Loucy (cell line): Measurements from ENCODE around the gene MRPS24.

Source experiments
- H2AFZ ChIP-seq: fragments of 200-600 bp; sonication (generic); 2 replicates; pipeline ENCODE4 v1.6.0; 2016; ENCODE audit warnings: antibody characterized with exemption, mild to moderate bottlenecking, low read length, moderate library complexity
- H3F3A ChIP-seq: fragments of 200-600 bp; 2 replicates; pipeline ENCODE4 v1.6.0; 2016; ENCODE audit warnings: antibody characterized with exemption, low read depth, mild to moderate bottlenecking
- H3K27me3 ChIP-seq: fragments of 200-600 bp; sonication (generic); 2 replicates; pipeline ENCODE4 v1.6.1; 2014; ENCODE audit warnings: low read length, mild to moderate bottlenecking; ENCODE audit not compliant: insufficient read depth, poor library complexity, severe bottlenecking
- H3K36me3 ChIP-seq: fragments of 200-600 bp; sonication (generic); 2 replicates; pipeline ENCODE4 v1.6.1; 2016; ENCODE audit warnings: low read length; ENCODE audit not compliant: insufficient read depth
- H3K4me1 ChIP-seq: fragments of 200-600 bp; sonication (generic); 2 replicates; pipeline ENCODE4 v1.5.1; 2014; ENCODE audit warnings: low read length, mild to moderate bottlenecking; ENCODE audit not compliant: insufficient read depth, poor library complexity, severe bottlenecking
- H3K4me2 ChIP-seq: fragments of 200-600 bp; sonication (generic); 2 replicates; pipeline ENCODE4 v1.6.0; 2014; ENCODE audit warnings: antibody characterized with exemption, low read length, low read depth, mild to moderate bottlenecking; ENCODE audit not compliant: poor library complexity, severe bottlenecking
- H3K4me3 ChIP-seq: fragments of 200-600 bp; sonication (generic); 2 replicates; pipeline ENCODE4 v1.5.1; 2014; ENCODE audit warnings: low read length, mild to moderate bottlenecking, mixed read lengths; ENCODE audit not compliant: poor library complexity, severe bottlenecking
- H3K79me2 ChIP-seq: fragments of 200-600 bp; sonication (generic); 2 replicates; pipeline ENCODE4 v1.6.1; 2014; ENCODE audit warnings: low read length; ENCODE audit not compliant: insufficient read depth
- H3K9ac ChIP-seq: fragments of 200-600 bp; sonication (generic); 2 replicates; pipeline ENCODE4 v1.6.0; 2014; ENCODE audit warnings: mild to moderate bottlenecking, low read depth, low read length, moderate library complexity; ENCODE audit not compliant: poor library complexity, severe bottlenecking
- H3K9me2 ChIP-seq: fragments of 200-600 bp; sonication (generic); replicated peaks from 2 replicates; pipeline ENCODE4 v1.6.1; 2016; ENCODE audit warnings: low read depth, low read length, mixed read lengths
- H3K9me3 ChIP-seq: fragments of 200-600 bp; sonication (generic); 2 replicates; pipeline ENCODE4 v1.6.1; 2014; ENCODE audit warnings: mild to moderate bottlenecking, antibody characterized with exemption, low read length, low read depth; ENCODE audit not compliant: insufficient read depth
- H4K20me1 ChIP-seq: fragments of 200-600 bp; sonication (generic); 2 replicates; pipeline ENCODE4 v1.6.0; 2014; ENCODE audit warnings: antibody characterized with exemption, low read length, mild to moderate bottlenecking; ENCODE audit not compliant: insufficient read depth, poor library complexity, severe bottlenecking
- EZH2phosphoT487 ChIP-seq: fragments of 200-600 bp; IDR thresholded peaks from 2 replicates; pipeline ENCODE4 v1.6.1; 2018; ENCODE audit warnings: antibody characterized with exemption, mild to moderate bottlenecking, moderate library complexity, borderline replicate concordance
- TF ChIP-seq, protein P1 (sequence below): fragments of 200-600 bp; sonication (generic); conservative IDR thresholded peaks from 2 replicates; pipeline ENCODE4 v1.5.1; 2014; ENCODE audit warnings: mild to moderate bottlenecking, antibody characterized with exemption, low read length

MRPS24 gene

GRCh38 chr7:43876976-43877745, 7.8 kb upstream of the MRPS24 start:
- no peak overlapping the region for H3K4me2 ChIP-seq
- no peaks in the 10 kb centered on the region for H3K27me3 ChIP-seq
- H3K36me3 ChIP-seq = peaks cover 58% of the 10 kb centered on the region; the same call in 1 of the 2 replicates
- no peaks in the 10 kb centered on the region for H3K9me2 ChIP-seq
- H3K79me2 ChIP-seq = no peaks in the 10 kb centered on the region
- no peaks in the 10 kb centered on the region for H3K4me1 ChIP-seq
- no peaks in the 10 kb centered on the region for H4K20me1 ChIP-seq
- TF ChIP-seq, protein P1, sequence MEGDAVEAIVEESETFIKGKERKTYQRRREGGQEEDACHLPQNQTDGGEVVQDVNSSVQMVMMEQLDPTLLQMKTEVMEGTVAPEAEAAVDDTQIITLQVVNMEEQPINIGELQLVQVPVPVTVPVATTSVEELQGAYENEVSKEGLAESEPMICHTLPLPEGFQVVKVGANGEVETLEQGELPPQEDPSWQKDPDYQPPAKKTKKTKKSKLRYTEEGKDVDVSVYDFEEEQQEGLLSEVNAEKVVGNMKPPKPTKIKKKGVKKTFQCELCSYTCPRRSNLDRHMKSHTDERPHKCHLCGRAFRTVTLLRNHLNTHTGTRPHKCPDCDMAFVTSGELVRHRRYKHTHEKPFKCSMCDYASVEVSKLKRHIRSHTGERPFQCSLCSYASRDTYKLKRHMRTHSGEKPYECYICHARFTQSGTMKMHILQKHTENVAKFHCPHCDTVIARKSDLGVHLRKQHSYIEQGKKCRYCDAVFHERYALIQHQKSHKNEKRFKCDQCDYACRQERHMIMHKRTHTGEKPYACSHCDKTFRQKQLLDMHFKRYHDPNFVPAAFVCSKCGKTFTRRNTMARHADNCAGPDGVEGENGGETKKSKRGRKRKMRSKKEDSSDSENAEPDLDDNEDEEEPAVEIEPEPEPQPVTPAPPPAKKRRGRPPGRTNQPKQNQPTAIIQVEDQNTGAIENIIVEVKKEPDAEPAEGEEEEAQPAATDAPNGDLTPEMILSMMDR = no peak
- TF ChIP-seq EZH2phosphoT487 = no peak
- no peak overlapping the region for H3K4me3 ChIP-seq
- H2AFZ ChIP-seq = no peak overlapping the region
- no peaks in the 10 kb centered on the region for H3K9me3 ChIP-seq
- no peaks in the 10 kb centered on the region for H3F3A ChIP-seq
- H3K9ac ChIP-seq = no peak overlapping the region

- H3F3A ChIP-seq = no peaks in the 10 kb centered on the region
- H3K9ac ChIP-seq = no peak overlapping the region
- peaks cover 52% of the 10 kb centered on the region; the same call in 1 of the 2 replicates for H3K36me3 ChIP-seq
- no peak overlapping the region for H3K4me3 ChIP-seq
- H3K9me2 ChIP-seq = no peaks in the 10 kb centered on the region
- no peaks in the 10 kb centered on the region for H4K20me1 ChIP-seq
- no peak overlapping the region for H3K4me2 ChIP-seq
- no peaks in the 10 kb centered on the region for H3K9me3 ChIP-seq
- no peaks in the 10 kb centered on the region for H3K27me3 ChIP-seq
- H3K4me1 ChIP-seq = no peaks in the 10 kb centered on the region
- no peaks in the 10 kb centered on the region for H3K79me2 ChIP-seq
- H2AFZ ChIP-seq = no peak overlapping the region
- no peak for TF ChIP-seq EZH2phosphoT487
- TF ChIP-seq, protein P1 = no peak
Observed at GRCh38 chr7:43876241-43876640, 6.9 kb upstream of the MRPS24 start.

DNA sequence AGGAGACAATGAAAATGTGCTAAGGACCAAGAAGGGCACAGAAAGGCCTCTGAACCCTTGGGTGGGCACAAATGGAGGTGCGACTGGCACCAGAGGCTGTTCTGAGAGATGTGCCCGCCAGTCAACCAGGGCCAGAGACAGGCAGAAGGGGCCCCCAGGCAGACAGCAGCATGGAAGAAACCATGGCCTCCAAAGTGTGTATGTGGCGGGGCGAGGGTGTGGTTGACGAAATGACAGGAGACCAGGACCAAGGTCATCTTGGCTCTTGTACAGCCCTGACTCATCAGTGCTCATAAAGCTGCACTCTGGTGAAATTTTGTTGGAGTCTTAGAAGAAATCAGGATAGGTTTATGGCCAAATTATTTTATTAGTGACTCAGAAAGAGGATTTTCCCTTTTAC, 4.0 kb upstream of the MRPS24 start:
- Histone ChIP-seq H3F3A (no peaks in the 10 kb centered on the region), H3K9me3 (no peaks in the 10 kb centered on the region), H4K20me1 (no peaks in the 10 kb centered on the region), H3K79me2 (peaks cover 2% of the 10 kb centered on the region; the same call in 1 of the 2 replicates), H3K27me3 (no peaks in the 10 kb centered on the region), H3K36me3 (peaks cover 26% of the 10 kb centered on the region; the same call in 1 of the 2 replicates), H3K9me2 (no peaks in the 10 kb centered on the region), H3K4me1 (peaks cover 11% of the 10 kb centered on the region), H3K9ac (no peak overlapping the region), H3K4me2 (no peak overlapping the region), H3K4me3 (no peak overlapping the region), H2AFZ (no peak overlapping the region)
- TF ChIP-seq, protein P1 = no peak
- TF ChIP-seq EZH2phosphoT487 = no peak
